Spleen (tissue), 11 donors: Measurements from ENCODE around the gene HTR3B. TPM values are rescaled to one million over a fixed set of nuclear protein-coding genes. Genes with fewer than 3 reads are reported as not detected.
"Not testable (repeated sequence)": the region's sequence is repeated elsewhere in the genome, so short reads cannot be mapped to it uniquely, and the experiment has no call there.

Experiments
- DNase-seq: peaks from one replicate; pipeline ENCODE4 v3.0.0-alpha.2; 2020
- H3K27ac ChIP-seq, 8 donors: fragments of 200-600 bp; sonication (generic) in 7 of 8; 1 replicate in 4 of 8; 2 replicates in 4 of 8; pipeline versions ENCODE4 v1.5.0 to v1.8.0; 2016 to 2021; ENCODE audit warnings: inconsistent platforms in 4 of 8, mild to moderate bottlenecking in 4 of 8, moderate library complexity in 1 of 8
- H3K27me3 ChIP-seq, 7 donors: fragments of 200-600 bp; sonication (generic) in 6 of 7; replicated peaks in 1 of 7; 1 replicate in 4 of 7; 2 replicates in 3 of 7; pipeline versions ENCODE4 v1.5.0 to v1.8.0; 2016 to 2021; ENCODE audit warnings: inconsistent platforms in 3 of 7, mild to moderate bottlenecking in 1 of 7
- H3K36me3 ChIP-seq, 6 donors: fragments of 200-600 bp; sonication (generic) in 5 of 6; 1 replicate in 4 of 6; 2 replicates in 2 of 6; pipeline versions ENCODE4 v1.5.0 to v1.8.0; 2016 to 2021; ENCODE audit warnings: inconsistent platforms in 2 of 6
- H3K4me1 ChIP-seq, 6 donors: fragments of 200-600 bp; sonication (generic) in 5 of 6; 1 replicate in 3 of 6; 2 replicates in 3 of 6; pipeline versions ENCODE4 v1.5.0 to v1.8.0; 2016 to 2021; ENCODE audit warnings: inconsistent platforms in 3 of 6
- H3K4me3 ChIP-seq, 8 donors: fragments of 200-600 bp; sonication (generic) in 7 of 8; 1 replicate in 4 of 8; 2 replicates in 4 of 8; pipeline versions ENCODE4 v1.5.0 to v1.8.0; 2016 to 2021; ENCODE audit warnings: inconsistent platforms in 4 of 8, mild to moderate bottlenecking in 4 of 8, moderate library complexity in 2 of 8
- H3K9me3 ChIP-seq, 8 donors: fragments of 200-600 bp; sonication (generic) in 7 of 8; 1 replicate in 4 of 8; 2 replicates in 4 of 8; pipeline versions ENCODE4 v1.5.0 to v1.8.0; 2016 to 2021; ENCODE audit warnings: inconsistent platforms in 4 of 8
- CTCF ChIP-seq, 11 experiments: fragments of 200-600 bp in 7 of 11; fragments of 450-650 bp in 4 of 11; sonication (generic) in 4 of 11; IDR thresholded peaks in 8 of 11; conservative IDR thresholded peaks in 3 of 11; 1 replicate in 7 of 11; 2 replicates in 4 of 11; pipeline versions ENCODE4 v1.4.0 to v1.8.0; 2016 to 2021; ENCODE audit warnings: antibody characterized with exemption in 11 of 11, inconsistent platforms in 4 of 11, mild to moderate bottlenecking in 1 of 11
- POLR2A ChIP-seq, 3 donors: fragments of 450-650 bp; IDR thresholded peaks; one replicate each; pipeline ENCODE4 v1.5.1; 2017; ENCODE audit warnings: antibody characterized with exemption in 3 of 3, mild to moderate bottlenecking in 1 of 3
- POLR2AphosphoS5 ChIP-seq, 3 donors: sonication (generic); formaldehyde crosslinking; IDR thresholded peaks; one replicate each; pipeline ENCODE4 v1.5.1; 2017; ENCODE audit warnings: antibody characterized with exemption in 3 of 3
- WGBS, 5 donors: extraction: QIAGEN DNeasy Blood & Tissue Kit in 3 of 5; methylation state at CpG; one replicate each; pipeline versions ENCODE4 v1.1.5 to v1.1.7; 2013 to 2018; 5-methylcytosine and 5-hydroxymethylcytosine counted together
- intact Hi-C: fragments of 100-400 bp; cut with DNase I; formaldehyde crosslinking; loops from one replicate; pipeline ENCODE4 v1.15.0; 2023; ENCODE audit warnings: low total_unique reads
- polyA plus RNA-seq, 3 donors: library from polyadenylated mRNA; stranded (reverse); fragments of 200-250 nt; gene quantifications; one replicate each; pipeline ENCODE4 v1.2.1, GENCODE V29; 2013
- total RNA-seq, 7 donors: library from RNA; depleted of rRNA in 3 of 7; stranded (reverse); fragments of >200 nt in 3 of 7; fragmentation: NEBNext Ultra II Directional in 4 of 7; extraction: Animal tissue kit (Norgen Biotek cat#: 25700) in 4 of 7; gene quantifications; one replicate each; pipeline versions ENCODE4 v1.1.0 to v1.2.1, GENCODE V29; 2016 to 2021
- donor health status: healthy with polysubstance abuse.
- donor health status: DM: no; HTN: no; CAD: no; lungs with moderate emphysema.
- donor health status: DM: no; HTN: no; CAD: no.
- donor health status: Bipolar disorder and iron deficiency.
- donor health status: healthy.
- donor health status: DM: no; HTN: no; CAD: no.
- donor health status: DM: yes; HTN: yes; CAD: no.

HTR3B gene
- total and polyA plus RNA-seq, 10 donors = not detected

- 46 to 79% (median 67%) methylated on average over 5 of the region's 5 CpGs for WGBS, 5 donors
- TF ChIP-seq POLR2AphosphoS5 (IDR thresholded peaks at IDR 0.05) (no peak), POLR2A (IDR thresholded peaks at IDR 0.05) (no peak), CTCF (IDR thresholded peaks at IDR 0.05 in 8 of 11, conservative IDR thresholded peaks at IDR 0.05 in 3 of 11) (no peak)
- DNase-seq = no peak
- no peaks in the 10 kb centered on the region for H3K9me3 ChIP-seq
- no peaks in the 10 kb centered on the region for H3K27me3 ChIP-seq
- intact Hi-C loops = no loop called here
- H3K36me3 ChIP-seq = no peaks in the 10 kb centered on the region
- H3K4me1 ChIP-seq = no peaks in the 10 kb centered on the region
- no peak overlapping the region for H3K4me3 ChIP-seq
- peak overlapping the region in 1 of 8 donors; percentile 19 for H3K27ac ChIP-seq
Observed at GRCh38 chr11:113928311-113928710, 23.7 kb downstream of the HTR3B start.

- no peaks in the 10 kb centered on the region for H3K9me3 ChIP-seq
- intact Hi-C loops = no loop called here
- TF ChIP-seq POLR2AphosphoS5 (IDR thresholded peaks at IDR 0.05) = no peak
- TF ChIP-seq CTCF (IDR thresholded peaks at IDR 0.05 in 8 of 11, conservative IDR thresholded peaks at IDR 0.05 in 3 of 11) = no peak
- no peak for TF ChIP-seq POLR2A (IDR thresholded peaks at IDR 0.05)
- no peak overlapping the region for H3K4me3 ChIP-seq
- H3K27me3 ChIP-seq = no peaks in the 10 kb centered on the region
- WGBS, 5 donors = 65 to 80% (median 74%) methylated on average over 7 of the region's 7 CpGs
- no peaks in the 10 kb centered on the region for H3K36me3 ChIP-seq
- H3K4me1 ChIP-seq = no peaks in the 10 kb centered on the region
- no peak for DNase-seq
- H3K27ac ChIP-seq = no peak overlapping the region
Observed at GRCh38 chr11:113932788-113933187, 28.2 kb downstream of the HTR3B start.

- intact Hi-C loops = not testable (repeated sequence)
Observed at GRCh38 chr11:113934193-113934592, 29.6 kb downstream of the HTR3B start.

GRCh38 chr11:113934761-113935160, 30.2 kb downstream of the HTR3B start:
- H3K4me1 ChIP-seq = no peaks in the 10 kb centered on the region
- no peak for TF ChIP-seq POLR2AphosphoS5 (IDR thresholded peaks at IDR 0.05)
- TF ChIP-seq CTCF (IDR thresholded peaks at IDR 0.05 in 8 of 11, conservative IDR thresholded peaks at IDR 0.05 in 3 of 11) = no peak
- TF ChIP-seq POLR2A (IDR thresholded peaks at IDR 0.05) = no peak
- no peaks in the 10 kb centered on the region for H3K36me3 ChIP-seq
- intact Hi-C loops = no loop called here
- no peak for DNase-seq
- WGBS, 5 donors = 69 to 85% (median 73%) methylated on average over 4 of the region's 4 CpGs
- no peak overlapping the region for H3K27ac ChIP-seq
- H3K27me3 ChIP-seq = no peaks in the 10 kb centered on the region
- no peak overlapping the region for H3K4me3 ChIP-seq
- no peaks in the 10 kb centered on the region for H3K9me3 ChIP-seq

More at GRCh38 chr11:113934193-113934592, 29.6 kb downstream of the HTR3B start:
- not testable (repeated sequence) for H3K4me3 ChIP-seq, H3K27me3 ChIP-seq, H3K9me3 ChIP-seq, H3K36me3 ChIP-seq, H3K27ac ChIP-seq, DNase-seq, H3K4me1 ChIP-seq
- WGBS, 5 donors = 95 to 99% (median 97%) methylated on average over 3 of the region's 3 CpGs

GRCh38 chr11:113935858-113936257, 31.3 kb downstream of the HTR3B start:
- intact Hi-C loops = no loop called here
- 65 to 79% (median 74%) methylated on average over 4 of the region's 4 CpGs for whole genome bisulfite sequencing, 5 donors
- Histone ChIP-seq H3K4me3 (no peak overlapping the region), H3K36me3 (no peaks in the 10 kb centered on the region), H3K27me3 (no peaks in the 10 kb centered on the region), H3K27ac (no peak overlapping the region), H3K9me3 (no peaks in the 10 kb centered on the region), H3K4me1 (no peaks in the 10 kb centered on the region)
- no peak for DNase-seq
- TF ChIP-seq POLR2AphosphoS5 (IDR thresholded peaks at IDR 0.05) = no peak
- TF ChIP-seq CTCF (IDR thresholded peaks at IDR 0.05 in 8 of 11, conservative IDR thresholded peaks at IDR 0.05 in 3 of 11) = no peak
- no peak for TF ChIP-seq POLR2A (IDR thresholded peaks at IDR 0.05)
